Neural crest cell (in vitro differentiated cells): ENCODE measurements around the gene MICAL2. TPM values are rescaled to one million over a fixed set of nuclear protein-coding genes. Genes with fewer than 3 reads are reported as not detected.

Source experiments
- DNase-seq: peaks from one replicate; pipeline ENCODE4 v3.0.0; 2021; ENCODE audit warnings: low read depth, mixed read lengths, low spot score
- H3K27ac Mint-ChIP-seq: one replicate; pipeline ENCODE4 v1.8.0; 2021; ENCODE audit warnings: mild to moderate bottlenecking, mixed read lengths; ENCODE audit not compliant: unreplicated experiment
- H3K27me3 Mint-ChIP-seq: 2 replicates; pipeline ENCODE4 v1.8.0; 2021; ENCODE audit warnings: low read depth, mild to moderate bottlenecking, mixed read lengths
- H3K36me3 Mint-ChIP-seq: 2 replicates; pipeline ENCODE4 v1.8.0; 2021; ENCODE audit warnings: low read depth, mild to moderate bottlenecking, mixed read lengths
- H3K4me1 Mint-ChIP-seq: 2 replicates; pipeline ENCODE4 v1.8.0; 2021; ENCODE audit warnings: mixed read lengths
- H3K4me3 Mint-ChIP-seq: one replicate; pipeline ENCODE4 v1.8.0; 2021; ENCODE audit warnings: mild to moderate bottlenecking, mixed read lengths
- H3K9me3 Mint-ChIP-seq: 2 replicates; pipeline ENCODE4 v1.8.0; 2021; ENCODE audit warnings: mixed read lengths
- CTCF ChIP-seq: fragments of 200-600 bp; sonication (generic); conservative IDR thresholded peaks from 2 replicates; pipeline ENCODE4 v1.5.0; 2021; ENCODE audit warnings: antibody characterized with exemption, mild to moderate bottlenecking
- total RNA-seq: library from RNA; stranded (reverse); gene quantifications from 2 replicates; pipeline ENCODE4 v1.2.1, GENCODE V29; 2021

Gene MICAL2
- total RNA-seq, 1 donor from 2014 or later: 1.1 TPM

DNA sequence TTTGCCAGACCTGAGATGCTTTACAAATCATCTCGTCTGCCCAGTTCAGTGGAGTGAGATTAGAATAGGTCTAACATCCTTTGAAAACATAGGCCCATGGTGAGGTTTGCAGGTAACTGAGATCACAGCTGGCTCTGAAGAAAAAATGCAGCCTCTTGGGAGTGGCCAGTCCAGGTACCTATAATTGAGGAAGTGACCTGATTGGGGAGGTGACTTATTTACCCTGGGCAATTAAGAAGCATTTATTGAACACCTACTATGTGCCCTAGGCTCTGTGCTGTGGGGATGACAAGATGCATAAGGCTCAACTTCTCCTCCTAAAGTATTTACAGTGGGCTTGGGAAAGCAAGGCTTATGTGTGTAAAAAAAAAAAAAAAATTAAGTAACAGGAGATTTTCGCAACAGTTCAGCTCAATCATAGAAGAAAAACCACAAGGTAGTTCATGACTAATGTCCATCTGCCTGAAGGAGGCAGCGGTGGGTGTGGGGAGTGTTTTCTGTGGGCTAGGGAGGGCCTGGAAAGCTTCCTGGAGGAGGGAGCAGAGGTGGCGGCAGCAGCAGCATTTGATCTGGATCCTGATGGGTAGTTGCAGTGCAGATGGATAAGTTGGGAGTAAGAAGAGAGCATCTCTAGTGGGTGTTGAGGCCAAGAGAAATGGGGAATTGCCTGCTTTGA lies 16.1 kb downstream of the MICAL2 start:
- H3K4me1 Mint-ChIP-seq: no peaks in the 10 kb centered on the region
- H3K27ac Mint-ChIP-seq: no peak overlapping the region
- peaks cover 7% of the 10 kb centered on the region for H3K27me3 Mint-ChIP-seq

GRCh38 chr11:12127206-12127898 lies 17.0 kb downstream of the MICAL2 start:
- TF ChIP-seq CTCF: no peak
- H3K27me3 Mint-ChIP-seq: peaks cover 7% of the 10 kb centered on the region
- H3K9me3 Mint-ChIP-seq: no peaks in the 10 kb centered on the region
- no peaks in the 10 kb centered on the region for H3K4me1 Mint-ChIP-seq
- H3K36me3 Mint-ChIP-seq: no peaks in the 10 kb centered on the region
- H3K27ac Mint-ChIP-seq: no peak overlapping the region
- no peak overlapping the region for H3K4me3 Mint-ChIP-seq
- DNase-seq: no peak

More for the DNA sequence above, 16.1 kb downstream of the MICAL2 start:
- Mint-ChIP-seq H3K9me3 (no peaks in the 10 kb centered on the region), H3K4me3 (no peak overlapping the region), H3K36me3 (no peaks in the 10 kb centered on the region)
- no peak for DNase-seq
- TF ChIP-seq CTCF: no peak

DNA sequence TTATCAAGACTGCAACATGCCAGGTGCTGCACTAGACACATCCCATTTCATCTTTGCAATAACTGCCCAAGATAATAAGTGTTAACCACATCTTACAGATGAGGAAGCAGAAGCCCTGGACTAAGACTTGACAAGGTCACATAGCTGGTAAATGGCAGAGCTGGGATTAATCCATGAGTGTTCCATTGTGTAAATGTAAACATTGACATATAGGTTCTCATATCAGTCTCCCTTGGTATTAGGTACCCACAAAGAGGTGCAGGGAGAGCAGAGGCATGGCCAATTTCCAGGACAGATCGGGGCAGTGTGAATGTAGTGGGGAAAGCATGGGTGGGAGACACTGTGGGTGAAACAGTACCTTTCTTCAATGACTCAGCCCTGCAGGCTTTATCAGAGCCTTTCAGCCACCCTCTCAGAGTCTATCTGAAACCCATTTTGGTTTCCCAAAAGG lies 17.9 kb downstream of the MICAL2 start:
- Mint-ChIP-seq H3K4me3 (no peak overlapping the region), H3K36me3 (no peaks in the 10 kb centered on the region), H3K9me3 (no peaks in the 10 kb centered on the region), H3K27me3 (peaks cover 7% of the 10 kb centered on the region), H3K27ac (no peak overlapping the region), H3K4me1 (no peaks in the 10 kb centered on the region)
- TF ChIP-seq CTCF: no peak
- no peak for DNase-seq

DNA sequence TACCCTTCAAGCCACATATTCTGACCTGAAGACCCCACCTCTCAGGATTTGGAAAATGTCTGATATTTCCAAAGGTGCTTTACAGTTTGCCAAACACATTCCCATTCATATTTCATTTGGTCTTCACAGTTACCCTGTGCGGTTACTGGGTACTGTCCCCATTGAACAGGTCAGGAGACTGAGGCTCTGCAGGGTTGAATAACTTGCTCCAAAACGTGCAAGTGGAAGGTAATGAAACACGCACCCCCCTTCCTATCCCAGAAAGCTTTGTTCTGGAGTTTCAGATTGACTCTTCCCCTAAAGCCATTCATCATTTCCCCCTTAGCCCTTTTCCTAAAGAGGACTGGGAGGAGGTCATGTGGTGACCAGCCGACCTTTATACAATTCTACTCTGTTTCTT lies 18.8 kb downstream of the MICAL2 start:
- H3K4me1 Mint-ChIP-seq: no peaks in the 10 kb centered on the region
- no peak overlapping the region for H3K27ac Mint-ChIP-seq
- TF ChIP-seq CTCF: no peak
- no peaks in the 10 kb centered on the region for H3K36me3 Mint-ChIP-seq
- H3K4me3 Mint-ChIP-seq: no peak overlapping the region
- no peaks in the 10 kb centered on the region for H3K9me3 Mint-ChIP-seq
- DNase-seq: no peak
- peaks cover 7% of the 10 kb centered on the region for H3K27me3 Mint-ChIP-seq

DNA sequence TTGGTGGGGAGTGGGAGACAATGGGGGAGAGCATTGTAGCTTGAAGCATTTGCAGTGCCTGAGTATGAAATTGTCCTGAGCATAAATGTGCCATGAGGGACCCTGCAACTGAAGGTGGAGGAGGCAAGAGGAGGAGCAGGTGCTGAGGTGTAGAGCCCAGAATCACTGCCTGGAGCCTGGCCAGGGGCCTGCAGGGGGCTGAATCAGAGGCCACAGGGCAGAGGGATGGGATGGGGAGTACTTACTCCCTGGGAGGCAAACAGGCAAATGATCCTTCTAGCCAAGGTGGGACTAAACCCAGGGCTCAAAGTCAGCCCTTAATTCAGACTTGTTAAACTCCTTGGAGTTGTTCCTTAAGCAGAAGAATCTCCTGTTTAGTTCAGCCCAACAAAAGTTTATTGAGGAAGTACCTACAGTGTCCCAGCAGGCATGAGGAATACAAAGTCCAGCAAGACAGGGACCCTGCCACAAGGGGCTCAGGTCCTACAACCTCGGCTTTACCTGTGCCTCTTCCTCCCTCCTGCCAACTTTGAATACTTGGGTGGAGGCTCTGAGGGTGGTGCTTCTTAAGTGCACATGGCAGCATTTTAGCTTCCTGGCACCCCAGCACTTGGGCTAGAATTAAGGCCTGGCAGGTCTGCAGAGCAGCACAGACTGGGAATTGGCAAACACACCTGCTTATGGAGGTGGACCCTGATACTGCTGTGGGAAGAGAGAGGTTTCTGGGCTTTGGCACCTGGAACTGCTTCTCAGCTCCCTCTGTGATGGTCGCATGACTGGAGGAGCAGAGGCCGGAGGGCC lies 20.0 kb downstream of the MICAL2 start:
- no peaks in the 10 kb centered on the region for H3K4me1 Mint-ChIP-seq
- H3K9me3 Mint-ChIP-seq: no peaks in the 10 kb centered on the region
- peaks cover 7% of the 10 kb centered on the region for H3K27me3 Mint-ChIP-seq
- H3K4me3 Mint-ChIP-seq: no peak overlapping the region
- no peak overlapping the region for H3K27ac Mint-ChIP-seq
- DNase-seq: no peak
- no peak for TF ChIP-seq CTCF
- no peaks in the 10 kb centered on the region for H3K36me3 Mint-ChIP-seq
